CD1c-positive myeloid dendritic cell (primary cell): ENCODE results near the gene ITPR1.
A peak's percentile ranks its signal among the peaks of the same experiment; 100 is the strongest.
"Not testable (repeated sequence)": the region's sequence is repeated elsewhere in the genome, so short reads cannot be mapped to it uniquely, and the experiment has no call there.

ENCODE experiments used
- DNase-seq: peaks from one replicate; pipeline ENCODE4 v3.0.0-alpha.2; 2016; ENCODE audit errors: extremely low spot score

ITPR1 gene

DNA sequence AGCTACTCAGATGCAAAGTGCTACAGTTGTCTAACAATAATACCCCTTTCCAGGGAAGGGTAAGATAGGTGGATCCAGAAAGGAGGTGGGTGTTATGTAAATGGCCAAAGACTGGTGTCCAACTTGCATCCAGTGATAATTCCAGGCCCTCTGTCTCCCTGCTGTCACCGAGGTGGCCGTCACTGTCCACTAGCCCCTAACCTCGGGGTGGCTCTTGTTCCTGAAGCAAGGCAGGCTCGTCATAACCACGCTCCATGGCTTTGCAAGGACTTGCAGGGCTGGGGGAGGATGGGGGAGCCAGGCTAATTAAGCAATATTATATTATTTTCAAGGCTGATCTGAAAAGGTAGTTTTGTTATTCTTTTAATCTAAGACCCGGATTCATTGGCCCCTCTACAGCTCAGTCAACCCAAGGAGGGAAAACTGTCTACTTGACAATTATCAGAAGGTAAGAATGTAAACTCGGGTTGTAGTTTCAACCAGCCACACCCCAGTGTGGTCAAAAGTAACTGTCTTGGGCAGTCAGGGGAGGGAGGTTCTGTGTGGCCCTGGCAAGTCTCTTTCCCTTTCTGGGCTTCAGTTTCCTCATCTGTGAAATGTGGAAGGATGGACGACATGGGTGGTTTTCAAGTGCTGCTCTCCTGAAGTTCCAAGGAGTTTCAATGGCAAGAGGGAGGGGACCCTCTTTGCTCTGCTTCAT is 266.0 kb downstream of the ITPR1 start:
- DNase-seq, result no peak

DNA sequence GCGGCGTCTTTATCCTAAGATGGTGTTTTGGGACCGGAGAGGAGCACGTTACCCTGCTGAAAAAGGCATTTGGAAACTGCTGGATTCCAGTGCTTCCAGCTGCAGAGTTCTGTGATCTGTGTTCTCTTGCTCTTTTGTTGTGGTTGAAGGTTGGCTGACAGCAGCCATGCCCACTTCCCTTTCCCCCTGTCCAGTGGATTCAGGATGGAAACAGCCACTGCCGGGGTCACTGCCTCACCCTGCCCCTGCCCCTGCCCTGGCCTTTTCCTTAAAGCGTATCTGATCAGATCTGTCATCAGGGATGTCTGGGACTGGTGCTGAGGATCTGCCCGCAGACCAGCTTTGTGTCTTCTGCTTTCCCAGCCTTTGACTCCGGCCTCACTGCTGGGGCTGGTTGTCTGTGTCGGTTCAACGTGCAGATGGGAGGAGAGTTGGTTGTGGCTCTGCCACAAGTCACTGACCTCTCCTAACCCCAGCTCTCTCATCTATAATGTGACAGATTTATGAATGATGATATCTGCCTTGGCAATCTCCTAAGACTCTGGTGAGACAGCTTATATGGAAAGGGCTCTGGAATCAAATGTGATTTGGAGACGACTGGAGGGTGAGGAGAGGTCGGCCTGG is 266.7 kb downstream of the ITPR1 start:
- no peak for DNase-seq

DNA sequence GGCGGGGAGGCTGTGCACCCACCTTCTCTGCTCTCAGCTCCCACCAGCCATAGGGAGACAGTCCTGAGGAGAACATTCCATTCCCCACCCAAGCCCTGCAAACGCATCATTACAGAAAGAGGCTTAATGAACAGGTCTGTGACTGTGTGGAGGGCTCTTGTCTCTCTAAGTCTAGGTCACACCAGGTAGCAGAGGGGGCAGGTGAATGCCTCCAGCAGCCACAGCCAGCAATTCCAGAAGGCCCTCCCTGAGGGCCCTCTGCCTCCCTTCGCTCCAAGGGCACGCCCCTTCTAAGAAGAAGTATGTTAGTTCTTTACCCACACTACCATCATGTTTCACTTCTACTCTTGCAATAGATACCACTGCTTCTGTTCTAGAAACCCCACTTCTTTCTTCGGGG is 268.6 kb downstream of the ITPR1 start:
- DNase-seq, result no peak

DNA sequence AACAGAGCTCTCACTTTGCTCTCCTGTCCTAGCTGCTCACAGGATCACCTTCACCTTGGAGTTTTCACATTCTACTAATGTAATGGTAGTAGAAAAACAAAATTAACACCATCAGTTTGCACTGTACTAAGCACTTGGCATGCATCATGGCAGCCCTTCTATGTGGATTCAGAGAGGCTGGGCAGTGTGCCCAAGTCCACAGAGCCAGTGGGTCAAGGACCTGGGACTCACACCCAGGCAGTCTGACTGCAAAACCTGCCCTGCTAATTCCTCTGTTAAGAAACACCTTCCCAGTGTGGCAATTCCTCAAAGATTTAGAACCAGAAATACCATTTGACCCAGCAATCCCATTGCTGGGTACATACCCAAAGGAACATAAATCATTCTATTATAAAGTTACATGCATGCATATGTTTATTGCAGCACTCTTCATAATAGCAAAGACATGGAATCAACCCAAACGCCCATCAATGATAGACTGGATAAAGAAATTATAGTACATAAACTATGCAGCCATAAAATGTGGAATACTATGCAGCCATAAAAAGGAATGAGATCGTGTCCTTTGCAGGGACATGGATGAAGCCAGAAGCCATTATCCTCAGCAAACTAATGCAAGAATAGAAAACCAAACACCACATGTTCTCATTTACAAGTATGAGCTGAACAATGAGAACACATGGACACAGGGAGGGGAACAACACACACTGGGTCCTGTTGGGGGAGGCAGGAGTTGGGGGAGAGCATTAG is 269.5 kb downstream of the ITPR1 start:
- not testable (repeated sequence) for DNase-seq

DNA sequence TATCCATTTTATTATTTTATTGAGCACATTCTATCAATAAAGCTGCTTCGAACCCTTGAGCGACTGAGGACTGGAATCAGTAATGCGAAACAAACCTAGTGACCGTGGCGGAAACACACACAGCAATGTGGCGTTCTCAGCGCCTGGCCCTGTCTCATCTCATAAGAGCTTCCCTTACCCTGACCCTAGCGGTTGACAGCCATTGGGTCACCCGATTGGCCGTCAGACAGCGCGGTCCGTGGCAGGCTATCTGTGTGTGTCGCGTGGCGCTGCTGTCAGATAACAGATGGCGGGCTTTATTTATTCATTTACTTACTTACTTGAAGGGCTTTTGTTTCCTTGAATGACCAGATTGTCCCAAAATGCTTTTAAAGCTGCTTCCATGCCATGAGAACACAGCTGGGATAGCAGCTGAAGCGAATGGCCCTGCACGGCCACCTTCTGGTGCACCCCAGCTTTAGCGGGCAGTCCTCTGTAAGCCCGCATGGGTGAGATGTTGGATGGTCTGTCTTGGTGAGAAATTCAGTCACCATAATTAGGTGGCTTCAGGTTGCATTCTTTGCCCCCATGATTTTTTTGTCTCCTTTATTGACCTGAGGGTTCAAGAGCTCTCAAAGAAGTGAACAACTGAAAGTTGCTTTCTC is 270.6 kb downstream of the ITPR1 start:
- DNase-seq, result no peak

DNA sequence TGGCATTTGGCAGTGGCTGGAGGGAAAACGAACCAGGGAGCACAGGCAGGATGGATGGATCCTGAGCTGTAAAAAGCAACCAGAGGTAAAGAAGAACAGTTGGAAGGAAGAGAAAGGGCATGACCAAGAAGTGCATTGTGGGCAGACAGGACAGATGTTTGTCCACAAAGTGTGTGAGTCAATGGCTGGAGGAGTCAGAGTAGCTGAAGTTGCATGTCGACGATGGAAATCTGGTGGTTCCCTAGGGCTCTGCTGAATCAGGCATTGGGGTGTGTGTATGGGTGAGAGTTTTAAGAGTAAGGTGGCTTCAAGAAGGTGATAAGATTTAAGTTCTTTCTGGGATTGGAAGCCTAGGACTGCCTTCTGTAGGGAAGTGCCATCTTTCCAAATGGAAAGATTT is 272.1 kb downstream of the ITPR1 start:
- no peak for DNase-seq

DNA sequence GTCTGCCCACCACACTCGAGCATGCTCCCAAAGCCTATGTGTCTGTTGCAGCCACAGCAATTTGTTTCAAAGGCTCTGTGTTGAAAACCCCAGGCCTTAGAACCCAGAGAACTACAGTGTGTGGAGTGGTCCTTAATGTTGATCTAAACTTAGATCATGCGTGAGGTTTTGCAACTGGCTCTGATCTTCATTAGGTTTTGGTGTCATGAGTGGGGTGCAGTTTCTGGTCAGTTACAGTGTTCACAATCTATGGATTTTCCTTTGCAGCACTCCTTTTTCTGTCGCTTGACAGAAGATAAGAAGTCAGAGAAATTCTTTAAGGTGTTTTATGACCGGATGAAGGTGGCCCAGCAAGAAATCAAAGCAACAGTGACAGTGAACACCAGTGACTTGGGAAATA is 273.1 kb downstream of the ITPR1 start:
- DNase-seq, result no peak

DNA sequence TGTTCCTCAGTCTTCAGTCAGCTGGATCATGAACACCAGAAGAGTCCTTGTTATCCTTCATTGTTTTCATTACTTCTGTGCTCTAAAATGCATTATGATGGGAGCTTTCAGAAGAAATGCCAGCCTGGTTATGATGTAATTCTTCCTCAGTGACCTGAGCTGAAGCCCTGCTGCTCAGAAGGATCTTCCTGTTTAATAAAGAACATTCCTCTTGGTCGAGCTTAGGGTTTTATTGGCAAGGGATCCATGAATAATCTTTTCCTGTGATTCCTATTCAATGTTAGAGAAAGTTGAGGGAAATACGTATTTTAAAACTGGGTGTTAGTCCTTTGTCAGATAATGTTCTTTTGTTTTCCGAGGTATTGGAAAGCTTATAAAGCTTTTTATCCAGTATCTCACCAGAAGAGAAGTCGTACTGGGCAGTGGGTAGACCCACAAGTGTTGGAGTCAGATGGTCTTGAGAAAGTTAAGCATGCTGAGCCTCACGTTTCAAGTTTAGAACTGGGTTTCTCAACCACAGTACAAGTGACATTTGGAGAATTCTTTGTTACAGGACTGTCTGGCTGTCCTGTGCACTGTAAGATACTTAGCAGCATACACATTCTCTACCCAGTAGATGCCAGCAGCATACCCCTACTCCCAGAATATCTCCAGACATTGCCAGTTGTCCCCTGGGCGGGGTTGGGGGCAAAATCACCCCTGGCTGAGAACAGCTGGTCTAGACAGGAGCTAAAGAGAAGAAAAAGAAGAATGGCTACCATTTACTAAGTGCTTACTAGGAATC is 273.8 kb downstream of the ITPR1 start:
- no peak for DNase-seq

DNA sequence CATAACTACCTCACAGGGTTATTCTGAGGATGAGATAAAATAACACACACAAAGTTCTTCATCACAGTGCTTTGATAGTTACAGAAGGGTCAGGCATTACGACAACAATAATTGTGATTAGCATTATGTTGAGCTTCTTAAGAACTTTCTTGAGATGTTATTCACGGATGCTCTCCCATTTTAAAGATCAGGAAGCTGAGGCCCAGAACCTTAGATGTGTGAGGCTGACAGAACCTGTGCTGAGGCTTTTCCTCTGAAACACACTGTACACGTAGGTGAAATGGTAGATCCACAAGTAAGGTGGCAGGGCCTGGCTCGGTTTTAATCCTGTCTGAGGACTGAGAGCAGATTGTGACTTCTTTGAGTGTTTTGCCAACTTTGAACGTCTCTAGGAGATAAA is 274.9 kb downstream of the ITPR1 start:
- DNase-seq, result no peak

DNA sequence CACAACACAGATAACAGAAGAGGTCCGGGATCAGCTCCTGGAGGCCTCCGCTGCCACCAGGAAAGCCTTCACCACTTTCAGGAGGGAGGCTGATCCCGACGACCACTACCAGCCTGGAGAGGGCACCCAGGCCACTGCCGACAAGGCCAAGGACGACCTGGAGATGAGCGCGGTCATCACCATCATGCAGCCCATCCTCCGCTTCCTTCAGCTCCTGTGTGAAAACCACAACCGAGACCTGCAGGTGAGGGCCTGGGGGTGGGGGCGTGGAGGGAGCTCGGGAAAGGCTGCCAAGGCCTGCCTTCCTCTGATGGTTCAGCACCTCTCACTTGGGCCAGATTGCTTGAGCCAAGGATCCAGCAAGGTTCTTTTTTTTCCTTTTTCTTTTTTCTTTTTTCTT is 275.4 kb downstream of the ITPR1 start:
- no peak for DNase-seq

DNA sequence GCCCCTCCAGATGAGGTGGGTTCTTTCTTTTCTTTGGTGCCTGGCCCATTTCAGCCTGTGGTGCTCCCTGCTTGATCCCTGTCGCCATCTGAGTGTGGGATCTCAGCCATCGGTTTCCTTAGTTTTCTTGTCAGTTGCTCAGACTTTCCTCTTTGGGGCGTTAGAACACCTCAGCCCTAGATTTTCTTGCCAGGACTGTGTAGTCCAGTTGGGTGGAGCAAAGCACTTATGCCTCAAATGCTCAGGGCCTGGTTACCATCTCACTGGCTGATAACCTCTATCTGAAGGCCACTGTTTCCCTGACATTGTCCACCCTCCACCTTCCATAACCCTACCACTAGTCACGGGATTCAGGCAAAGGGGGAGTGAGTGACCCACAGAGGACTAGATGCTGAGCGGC is 277.4 kb downstream of the ITPR1 start:
- no peak for DNase-seq

DNA sequence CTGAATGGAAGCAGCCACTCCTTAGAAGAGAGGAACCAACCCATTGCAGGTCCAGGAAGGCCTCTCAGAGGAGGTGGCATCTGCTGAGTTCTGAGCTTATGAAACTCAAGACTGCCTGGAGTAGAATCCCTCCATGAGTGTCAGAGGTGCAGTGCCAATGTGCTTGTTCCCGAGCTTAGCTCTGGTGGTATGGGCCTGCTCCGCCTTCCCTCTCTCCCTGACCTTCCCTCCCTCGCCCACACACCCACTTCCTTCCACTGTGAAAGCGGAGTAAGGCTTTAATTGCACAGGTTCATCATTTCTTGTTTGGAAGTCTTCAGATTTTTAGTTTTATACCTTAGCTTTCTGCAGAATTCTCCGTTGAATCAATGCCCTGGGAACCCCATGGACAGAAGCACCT is 278.1 kb downstream of the ITPR1 start:
- peak; percentile 35 for DNase-seq

DNA sequence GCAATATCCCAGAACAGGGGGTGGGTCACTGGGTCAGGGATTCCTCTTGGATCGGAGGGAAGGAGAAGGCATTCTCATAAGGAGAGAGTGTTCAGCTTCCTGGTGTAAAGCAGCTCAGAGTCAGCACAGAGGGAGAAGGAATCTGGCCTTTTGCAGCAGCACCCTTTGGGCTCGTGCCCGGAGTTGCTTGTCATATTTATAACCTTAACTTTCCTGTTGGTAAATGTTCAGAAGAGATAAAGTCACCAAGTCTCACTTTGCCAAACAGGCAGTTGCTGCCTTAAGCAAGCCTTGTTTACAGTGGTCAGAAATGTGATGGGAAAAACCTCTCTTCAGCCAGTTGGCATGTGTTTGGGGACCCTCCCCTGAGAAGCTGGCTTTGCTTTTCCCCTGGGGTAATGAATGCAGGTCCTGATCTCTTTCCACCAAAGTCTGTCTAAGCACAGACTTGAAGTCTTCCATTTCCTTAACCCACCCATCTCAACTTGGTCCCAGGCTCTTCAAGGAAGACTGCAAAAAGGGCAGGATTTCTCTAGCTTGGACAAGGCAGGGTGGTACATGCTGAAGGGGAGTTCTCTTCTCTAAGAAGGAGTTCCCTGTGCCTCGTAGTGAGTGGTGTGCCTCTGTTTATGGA is 279.1 kb downstream of the ITPR1 start:
- DNase-seq, result no peak

DNA sequence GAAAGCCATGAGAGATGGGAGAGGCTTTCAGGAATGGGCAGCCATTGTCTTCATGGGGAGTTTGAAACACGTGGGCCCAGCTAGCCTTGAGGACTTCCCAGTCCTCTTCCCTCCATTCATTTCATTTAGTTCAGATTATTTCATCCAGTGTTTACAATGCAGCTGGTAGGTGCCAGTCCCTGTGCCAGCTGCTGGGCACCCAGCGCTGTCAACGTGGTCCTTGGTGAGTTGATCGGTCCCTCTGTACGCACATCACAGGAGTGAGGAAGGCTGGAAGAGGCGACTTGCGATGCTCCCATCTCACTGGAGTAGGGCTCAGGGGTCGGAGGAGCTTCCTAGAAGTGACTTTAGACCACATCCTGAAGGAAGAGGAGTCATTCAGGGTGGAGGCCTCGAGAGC is 279.7 kb downstream of the ITPR1 start:
- DNase-seq, result no peak

DNA sequence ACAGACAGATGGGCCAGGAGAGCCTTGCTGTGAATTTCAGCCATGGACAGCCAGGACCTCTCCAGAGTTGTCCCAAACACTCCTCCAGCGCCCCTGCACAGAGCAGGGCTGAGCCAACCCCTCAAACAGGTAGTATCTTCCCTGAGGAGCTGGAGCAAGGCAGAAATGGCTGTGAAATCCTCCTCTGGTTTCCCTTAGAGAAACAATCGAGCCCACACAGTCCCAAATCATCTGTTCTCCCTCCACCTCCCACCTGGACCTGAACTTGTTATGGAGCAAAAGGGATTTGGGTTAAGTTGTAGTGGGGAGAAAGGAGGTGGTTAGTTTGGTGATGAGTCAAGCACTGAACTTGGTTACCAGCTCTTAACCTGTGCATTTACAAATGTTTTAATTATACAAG is 280.4 kb downstream of the ITPR1 start:
- no peak for DNase-seq

DNA sequence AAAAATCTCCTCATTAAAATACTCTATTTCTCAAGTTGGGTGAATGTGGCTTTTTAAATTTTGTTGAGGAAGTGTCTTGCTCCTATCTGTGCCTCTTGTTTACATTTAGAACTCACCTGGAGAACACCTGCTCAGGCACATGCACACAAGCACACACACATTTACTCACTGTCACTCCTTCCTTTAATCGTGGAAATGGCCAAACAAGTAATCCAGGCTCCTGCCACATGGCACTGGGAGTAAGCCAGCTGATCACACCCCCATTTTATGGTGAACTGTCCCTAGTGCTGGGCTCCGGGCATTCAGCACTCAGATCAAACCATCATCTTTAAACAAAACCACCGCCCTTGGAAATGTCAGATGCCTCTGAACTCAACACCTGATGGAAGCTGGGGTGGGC is 281.4 kb downstream of the ITPR1 start:
- no peak for DNase-seq

DNA sequence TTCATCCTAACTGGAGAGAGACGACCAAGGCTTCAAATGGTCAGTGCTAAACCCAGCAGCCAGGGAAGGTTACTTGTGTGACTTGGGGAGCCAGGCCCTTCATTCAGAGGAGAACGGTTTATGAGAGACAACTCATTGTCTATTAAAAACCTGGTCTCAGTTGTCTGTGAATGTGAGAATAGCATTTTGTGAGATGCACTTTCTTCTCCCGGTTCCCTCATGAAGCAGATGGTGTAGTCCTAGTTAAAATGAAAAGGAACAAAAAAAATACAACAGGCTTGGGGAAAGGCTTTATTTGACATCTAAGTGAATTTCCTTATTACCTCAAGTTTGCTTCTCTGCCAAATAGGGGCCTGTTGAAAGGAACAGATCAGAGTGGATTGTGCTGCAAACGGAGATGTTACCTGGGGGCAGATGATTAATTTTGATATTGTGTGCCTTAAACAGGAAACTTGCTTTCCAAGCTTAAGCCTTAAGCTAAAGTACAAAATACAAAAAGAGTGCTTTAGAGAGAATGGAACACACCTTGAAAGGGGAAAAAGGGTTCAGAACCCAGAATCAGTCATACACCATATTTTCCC is 283.3 kb downstream of the ITPR1 start:
- no peak for DNase-seq

DNA sequence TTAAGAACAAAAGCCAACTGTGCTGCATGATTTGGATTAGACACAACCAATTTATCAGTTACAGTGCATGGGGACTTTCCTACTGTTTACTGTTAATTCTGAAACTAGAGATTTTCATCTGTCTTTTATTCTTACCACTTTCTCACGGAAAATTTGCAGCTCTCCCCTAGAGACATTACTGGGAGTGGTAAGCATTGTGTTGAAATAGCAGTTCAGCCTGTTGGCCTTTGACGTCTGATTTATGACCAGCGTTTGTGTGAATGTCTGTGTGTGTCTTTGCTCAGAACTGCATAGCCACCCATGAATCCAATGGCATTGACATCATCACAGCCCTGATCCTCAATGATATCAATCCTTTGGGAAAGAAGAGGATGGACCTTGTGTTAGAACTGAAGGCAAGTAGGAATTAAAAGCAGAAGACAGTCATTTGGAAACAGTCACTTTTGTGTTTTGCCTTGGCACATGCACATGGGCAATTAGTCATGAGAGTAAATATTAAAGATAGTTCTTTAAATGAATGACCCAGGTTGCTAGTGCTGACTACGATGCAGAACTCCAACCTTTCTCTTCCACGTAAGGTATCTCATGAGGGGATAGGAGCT is 283.9 kb downstream of the ITPR1 start:
- DNase-seq, result no peak

DNA sequence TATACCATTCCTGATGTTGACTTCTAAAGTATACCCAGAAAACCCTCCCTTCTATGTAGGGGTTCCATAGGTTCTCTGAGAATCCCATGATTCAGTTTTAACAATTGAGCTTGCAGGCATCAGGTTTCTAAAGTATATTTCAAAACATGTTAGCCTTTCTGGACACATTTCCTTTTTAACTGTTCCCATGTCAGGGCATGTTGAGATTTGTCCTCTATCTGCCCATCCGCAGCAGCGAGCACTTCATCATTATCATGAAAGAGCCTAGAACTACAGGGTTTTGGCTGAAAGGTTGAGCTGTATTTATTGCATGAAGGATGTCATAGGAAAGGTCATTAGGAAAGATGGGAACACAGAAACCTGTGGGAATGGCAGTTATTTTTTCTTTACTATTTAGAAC is 285.0 kb downstream of the ITPR1 start:
- DNase-seq, result no peak

DNA sequence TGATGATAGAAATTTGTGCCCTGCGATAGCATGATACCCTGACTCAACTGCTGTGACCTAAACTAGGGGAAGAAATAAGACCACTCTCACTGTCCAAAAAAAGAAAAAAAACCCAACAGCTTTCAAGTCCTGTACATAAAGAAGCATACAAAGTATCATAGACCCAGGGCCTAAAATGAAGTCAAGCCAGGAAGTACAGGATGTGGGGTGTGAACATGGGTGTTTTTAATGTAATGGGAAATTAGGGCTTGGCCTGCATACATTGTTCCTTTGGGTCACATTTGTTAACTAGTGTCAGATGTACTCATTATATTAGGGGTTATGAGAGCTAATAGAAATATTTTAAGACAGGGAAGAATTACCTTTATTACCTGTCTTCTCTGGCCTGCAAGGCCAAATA is 285.6 kb downstream of the ITPR1 start:
- DNase-seq, result no peak

DNA sequence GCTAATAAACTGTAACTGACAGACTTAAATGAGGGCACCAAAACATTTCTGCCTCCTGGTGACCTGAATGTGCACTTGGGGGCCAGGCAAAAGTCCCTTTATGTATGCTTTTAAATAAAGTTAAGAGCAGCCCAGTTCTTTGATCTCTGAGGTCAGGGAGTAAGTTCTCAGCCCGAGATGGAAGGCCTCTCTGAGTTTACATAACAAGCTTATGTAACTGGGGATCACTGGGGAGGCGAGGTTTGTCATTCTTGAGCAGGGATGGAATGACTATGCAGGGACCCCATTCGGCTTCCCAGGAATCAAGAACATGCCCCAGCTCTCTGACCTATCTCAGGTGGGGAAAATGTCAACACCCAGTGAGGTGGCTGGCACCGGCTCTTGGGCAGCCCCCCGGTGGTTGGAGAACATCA is 287.4 kb downstream of the ITPR1 start:
- DNase-seq, result no peak
